ENCODE results near the gene AGTPBP1.
A peak's percentile ranks its signal among the peaks of the same experiment; 100 is the strongest.

The AGTPBP1 gene

GRCh38 chr9:85716031-85716877 is 25.5 kb downstream of the AGTPBP1 start:
- DNase-seq, result peak; percentile 22

GRCh38 chr9:85715587-85715986 is 26.2 kb downstream of the AGTPBP1 start:
- peak; percentile 49 for DNase-seq

GRCh38 chr9:85713897-85714296 is 27.9 kb downstream of the AGTPBP1 start:
- DNase-seq, result no peak

GRCh38 chr9:85704744-85705143 is 37.0 kb downstream of the AGTPBP1 start:
- DNase-seq, result no peak

GRCh38 chr9:85703398-85703797 is 38.4 kb downstream of the AGTPBP1 start:
- no peak for DNase-seq

GRCh38 chr9:85702726-85703289 is 38.9 kb downstream of the AGTPBP1 start:
- DNase-seq, result no peak

GRCh38 chr9:85702191-85702590 is 39.6 kb downstream of the AGTPBP1 start:
- DNase-seq, result no peak

GRCh38 chr9:85700330-85700729 is 41.4 kb downstream of the AGTPBP1 start:
- no peak for DNase-seq

- DNase-seq, result no peak
Measured at GRCh38 chr9:85688361-85688760, 53.4 kb downstream of the AGTPBP1 start.

- DNase-seq, result no peak
Measured at GRCh38 chr9:85685081-85685480, 56.7 kb downstream of the AGTPBP1 start.

- DNase-seq, result no peak
Measured at GRCh38 chr9:85676790-85677189, 65.0 kb downstream of the AGTPBP1 start.

- no peak for DNase-seq
Measured at GRCh38 chr9:85667374-85667773, 74.4 kb downstream of the AGTPBP1 start.

- no peak for DNase-seq
Measured at GRCh38 chr9:85666086-85666485, 75.7 kb downstream of the AGTPBP1 start.

GRCh38 chr9:85662573-85662972 is 79.2 kb downstream of the AGTPBP1 start:
- DNase-seq, result no peak

- DNase-seq, result no peak
Measured at GRCh38 chr9:85658716-85659115, 83.0 kb downstream of the AGTPBP1 start.

- DNase-seq, result no peak
Measured at GRCh38 chr9:85653153-85653552, 88.6 kb downstream of the AGTPBP1 start.

- DNase-seq, result no peak
Measured at GRCh38 chr9:85647571-85647970, 94.2 kb downstream of the AGTPBP1 start.

GRCh38 chr9:85645909-85646627 is 95.7 kb downstream of the AGTPBP1 start:
- peak; percentile 36 for DNase-seq

GRCh38 chr9:85640425-85640824 is 101.3 kb downstream of the AGTPBP1 start:
- no peak for DNase-seq

- DNase-seq, result no peak
Measured at GRCh38 chr9:85639675-85640186, 102.0 kb downstream of the AGTPBP1 start.

- no peak for DNase-seq
Measured at GRCh38 chr9:85631809-85632208, 109.9 kb downstream of the AGTPBP1 start.

GRCh38 chr9:85630676-85631075 is 111.1 kb downstream of the AGTPBP1 start:
- DNase-seq, result no peak

- no peak for DNase-seq
Measured at GRCh38 chr9:85617141-85617670, 124.5 kb downstream of the AGTPBP1 start.
